Right kidney (tissue), 1 donor: ENCODE data around the gene ASMTL.
"Not testable (repeated sequence)": the region's sequence is repeated elsewhere in the genome, so short reads cannot be mapped to it uniquely, and the experiment has no call there.

Source experiments
- DNase-seq: peaks from one replicate; pipeline ENCODE4 v3.0.0-alpha.2; 2016

The ASMTL gene

DNA sequence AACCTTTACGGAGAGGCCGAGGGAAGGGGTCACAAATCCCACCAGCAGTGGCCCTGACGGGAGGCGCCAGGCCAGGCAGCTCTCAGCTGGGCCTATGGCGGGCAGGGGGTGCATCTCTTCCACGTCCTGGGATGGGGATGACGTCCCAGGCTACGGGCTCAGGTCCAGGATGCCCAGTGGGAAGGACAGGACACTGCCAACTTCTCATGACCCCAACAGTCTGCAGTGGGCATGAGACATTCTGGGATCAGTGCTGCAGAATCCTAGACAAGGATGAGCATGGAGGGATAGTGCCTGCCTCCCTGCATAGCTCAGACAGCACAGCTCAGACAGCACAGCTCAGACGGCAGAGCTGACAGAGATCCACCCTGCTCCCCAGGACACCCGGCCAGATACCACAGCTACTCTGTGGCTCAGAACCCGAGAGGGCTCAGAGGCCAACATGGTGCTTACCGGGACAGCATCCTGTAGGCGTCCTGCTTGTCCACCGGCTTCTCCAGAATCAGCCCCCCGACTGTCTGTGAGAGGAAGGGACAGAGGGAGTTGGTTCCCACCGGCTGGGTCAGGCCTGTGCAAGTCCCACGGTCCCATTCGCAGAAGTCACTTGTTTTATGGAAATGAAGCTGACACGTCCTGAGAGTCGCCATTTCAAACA is 17.3 kb downstream of the ASMTL start:
- DNase-seq: no peak

DNA sequence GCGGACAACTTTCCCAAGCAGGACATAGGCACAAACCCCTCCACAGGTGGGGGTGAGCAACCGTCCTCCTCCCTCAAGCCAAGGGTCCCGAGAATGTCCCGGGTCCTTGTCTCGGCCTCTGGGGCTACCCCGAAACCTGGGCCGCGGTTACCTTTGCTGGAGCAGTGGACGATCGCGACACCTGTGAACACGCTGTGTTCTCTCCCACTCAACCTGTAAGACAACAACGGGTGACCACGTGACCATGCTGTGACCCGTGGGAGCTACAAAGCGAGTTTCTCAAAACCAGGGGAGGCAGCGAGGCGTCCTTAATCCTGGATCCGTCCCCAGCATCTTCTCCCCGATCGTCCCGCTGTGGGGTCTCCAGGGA is 17.9 kb downstream of the ASMTL start:
- no peak for DNase-seq

DNA sequence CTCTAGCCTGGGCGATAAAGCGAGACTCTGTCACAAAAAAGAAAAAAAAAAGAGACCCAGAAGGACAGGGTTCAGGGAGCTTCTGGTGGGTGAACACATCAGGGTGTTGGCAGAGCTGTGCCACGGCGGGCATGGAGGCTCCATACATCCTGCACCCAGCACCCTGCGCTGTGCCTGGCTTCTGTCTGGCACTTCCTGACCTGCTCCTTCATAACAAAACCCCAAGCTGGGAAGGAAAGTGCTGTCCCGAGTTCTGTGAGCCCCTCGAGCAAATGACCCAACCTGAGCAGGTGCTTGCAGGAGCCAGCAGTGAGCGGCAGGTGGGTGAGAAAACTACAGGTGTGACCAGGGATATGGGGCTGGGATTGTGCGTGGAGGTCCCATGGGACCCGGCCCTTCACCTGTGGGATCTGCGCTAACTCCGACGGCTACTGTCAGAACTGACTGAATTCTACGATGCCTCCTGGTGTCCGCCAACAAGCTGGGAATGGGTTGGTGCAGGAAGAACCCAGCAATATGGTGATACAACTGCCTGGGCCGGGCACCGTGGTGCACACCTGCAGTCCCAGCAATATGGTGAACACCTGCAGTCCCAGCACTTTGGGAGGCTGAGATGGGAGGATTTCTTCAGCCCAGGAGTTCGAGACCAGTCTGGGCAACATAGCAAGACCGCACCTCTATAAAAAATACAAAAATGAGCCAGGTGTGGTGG is 18.9 kb downstream of the ASMTL start:
- DNase-seq: no peak

DNA sequence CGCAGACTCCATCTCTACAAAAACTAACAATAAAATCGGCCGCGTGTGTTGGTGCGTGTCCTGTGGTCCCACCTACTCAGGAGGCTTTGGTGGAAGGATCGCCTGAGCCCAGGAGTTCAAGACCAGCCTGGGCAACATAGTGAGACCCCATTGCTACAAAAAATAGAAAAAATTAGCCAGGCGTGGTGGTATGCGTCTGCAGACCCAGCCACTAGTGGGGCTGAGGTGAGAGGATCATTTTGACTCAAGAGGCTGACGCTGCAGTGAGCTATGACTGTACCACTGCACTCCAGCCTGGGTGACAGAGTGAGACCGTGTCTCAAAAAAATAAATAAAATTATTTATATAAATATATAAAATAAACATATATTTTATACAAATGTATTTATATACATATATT is 22.3 kb downstream of the ASMTL start:
- DNase-seq: no peak

DNA sequence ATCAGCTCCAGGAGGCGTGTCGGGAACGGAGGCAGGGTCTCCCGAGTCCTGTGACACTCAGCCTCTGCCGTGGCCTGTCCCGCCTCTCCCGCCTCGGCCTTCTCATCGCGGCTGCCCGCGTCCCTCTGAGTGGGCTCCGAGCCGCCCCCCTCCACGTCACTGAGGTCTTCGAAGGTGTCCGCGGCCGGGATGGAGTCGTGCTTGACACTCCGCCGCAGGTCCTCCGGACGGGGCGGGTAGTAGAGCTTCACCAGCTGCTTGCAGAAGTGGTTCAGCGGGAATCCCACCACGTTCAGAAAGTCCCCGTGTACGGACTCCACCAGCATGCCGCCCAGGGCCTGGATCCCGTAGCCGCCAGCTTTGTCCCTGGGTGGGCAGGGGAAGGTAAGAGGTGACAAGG is 25.0 kb downstream of the ASMTL start:
- no peak for DNase-seq

DNA sequence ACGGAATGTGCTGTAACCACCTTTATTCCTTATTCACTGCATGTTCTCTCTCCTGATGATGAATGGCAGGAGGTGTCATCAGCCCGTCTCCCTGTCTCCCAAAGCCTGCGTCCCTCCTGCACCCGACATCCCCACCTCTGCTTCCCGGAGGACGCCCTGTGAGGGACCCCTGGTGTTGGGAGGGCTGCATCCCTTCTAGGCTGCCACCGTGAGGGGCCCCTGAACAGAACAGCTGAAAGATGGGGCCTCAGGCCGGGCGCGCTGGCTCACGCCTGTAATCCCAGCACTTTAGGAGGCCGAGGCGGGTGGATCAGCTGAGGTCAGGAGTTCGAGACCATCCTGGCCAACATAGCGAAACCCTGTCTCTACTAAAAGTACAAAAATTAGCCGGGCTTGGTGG is 26.4 kb downstream of the ASMTL start:
- not testable (repeated sequence) for DNase-seq

DNA sequence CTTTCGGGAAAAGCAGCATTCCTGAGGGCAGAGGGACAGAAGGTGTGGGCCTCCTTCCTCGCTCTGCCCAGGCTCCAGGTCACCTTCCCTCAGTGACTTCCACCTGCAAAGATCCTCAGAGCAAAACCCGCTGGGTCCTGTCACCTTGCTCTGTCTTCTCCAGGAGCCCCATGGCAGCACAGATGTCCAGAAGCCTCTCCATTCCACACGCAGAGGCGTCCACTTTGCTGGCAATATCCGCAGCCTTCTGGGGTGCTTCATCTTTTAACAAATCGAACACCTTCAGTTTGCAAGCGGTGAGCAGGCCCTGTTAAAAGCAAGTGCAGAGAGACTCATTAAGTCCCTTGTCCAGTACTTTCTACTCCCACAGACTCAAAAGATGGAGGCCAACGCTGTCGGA is 27.3 kb downstream of the ASMTL start:
- no peak for DNase-seq

DNA sequence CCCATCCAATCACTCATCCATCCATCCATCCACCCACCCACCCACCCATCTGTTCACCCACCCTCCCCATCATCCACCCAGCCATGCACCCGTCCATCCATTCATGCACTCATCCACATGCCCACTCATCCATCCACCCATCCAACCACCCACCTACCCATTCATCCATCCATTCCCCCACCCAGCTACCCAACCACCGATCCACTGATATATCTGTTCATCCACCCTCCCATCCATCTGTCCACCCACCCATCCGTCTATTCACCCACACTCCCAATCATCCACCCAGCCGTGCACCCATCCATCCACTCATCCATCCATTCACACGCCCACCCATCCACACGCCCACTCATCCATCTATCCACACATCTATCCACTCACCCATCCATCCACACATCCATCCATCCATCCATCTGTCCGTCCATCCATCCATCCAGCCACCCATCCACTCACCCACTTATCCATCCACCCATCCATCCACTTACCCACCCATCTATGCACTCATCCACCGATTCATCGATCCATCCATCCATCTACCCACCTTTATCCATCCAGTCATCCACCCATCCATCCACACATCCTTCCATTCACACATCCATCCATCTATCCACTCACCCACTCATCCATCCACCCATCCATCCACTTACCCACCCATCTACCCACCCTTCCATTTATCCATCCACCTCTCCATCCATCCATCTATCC is 28.4 kb downstream of the ASMTL start:
- no peak for DNase-seq

DNA sequence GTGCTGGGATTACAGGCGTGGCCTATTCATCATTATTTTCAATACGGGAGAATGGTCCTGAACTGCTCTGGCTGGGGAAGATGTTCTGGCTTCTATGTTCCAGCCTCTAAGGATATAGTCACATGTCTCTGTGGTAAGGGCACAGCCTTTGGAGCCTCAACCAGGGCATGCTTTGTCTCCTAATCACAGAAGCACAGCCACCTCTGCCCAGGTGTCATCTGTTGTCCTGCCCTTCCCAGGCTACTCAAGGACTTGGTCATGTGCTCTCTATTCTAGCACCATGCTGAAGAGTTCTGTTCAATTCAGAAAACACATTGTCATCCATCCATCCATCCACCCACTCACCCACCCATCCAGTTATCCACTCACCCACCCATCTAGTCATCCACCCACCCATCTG is 29.5 kb downstream of the ASMTL start:
- DNase-seq: no peak

DNA sequence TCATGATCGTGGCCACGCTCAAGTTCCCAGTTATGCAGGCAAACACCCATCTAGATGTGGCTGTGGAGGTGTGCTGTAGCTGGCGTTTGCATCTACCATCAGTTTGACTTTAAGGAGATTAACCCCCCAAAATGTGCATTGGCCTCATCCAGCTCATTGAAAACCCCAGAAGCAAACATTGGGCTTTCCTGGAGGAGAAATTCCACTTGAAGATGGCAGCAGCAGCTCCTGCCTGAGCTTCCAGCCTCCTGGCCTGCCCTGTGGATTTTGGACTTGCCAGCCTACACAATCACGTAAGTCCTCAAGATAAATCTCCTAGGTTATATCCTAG is 30.6 kb downstream of the ASMTL start:
- no peak for DNase-seq

DNA sequence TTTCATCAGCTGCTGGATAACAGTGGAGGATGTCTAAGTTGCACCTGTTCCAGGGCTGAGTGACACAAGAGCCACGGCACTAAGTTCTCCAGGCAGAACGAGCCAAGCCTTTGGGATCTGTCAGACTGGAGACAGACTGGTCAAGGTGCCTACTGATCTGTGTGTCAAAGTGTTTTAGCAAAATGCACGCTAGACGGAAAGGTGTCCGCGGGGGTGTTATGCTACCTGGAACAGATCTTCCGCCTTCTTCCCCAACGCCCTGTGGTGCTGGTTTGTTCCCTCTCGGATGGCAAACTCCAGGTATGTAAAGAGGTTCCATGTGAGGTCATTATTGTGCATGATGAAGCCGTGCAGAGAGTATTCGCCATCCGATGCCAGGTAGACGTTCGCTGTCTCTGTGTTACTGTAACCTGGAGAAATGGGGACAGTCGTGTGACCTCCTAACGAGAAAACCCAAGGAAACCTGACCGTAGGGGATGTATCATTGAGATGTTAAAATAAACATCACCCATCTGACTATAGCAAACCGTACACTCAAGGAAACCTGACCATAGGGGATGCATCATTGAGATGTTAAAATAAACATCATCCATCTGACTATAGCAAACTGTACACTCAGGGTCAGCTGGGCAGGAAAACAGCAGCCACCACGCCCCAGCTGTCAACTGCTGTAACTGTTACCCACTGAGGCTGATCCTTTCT is 31.1 kb downstream of the ASMTL start:
- DNase-seq: no peak

DNA sequence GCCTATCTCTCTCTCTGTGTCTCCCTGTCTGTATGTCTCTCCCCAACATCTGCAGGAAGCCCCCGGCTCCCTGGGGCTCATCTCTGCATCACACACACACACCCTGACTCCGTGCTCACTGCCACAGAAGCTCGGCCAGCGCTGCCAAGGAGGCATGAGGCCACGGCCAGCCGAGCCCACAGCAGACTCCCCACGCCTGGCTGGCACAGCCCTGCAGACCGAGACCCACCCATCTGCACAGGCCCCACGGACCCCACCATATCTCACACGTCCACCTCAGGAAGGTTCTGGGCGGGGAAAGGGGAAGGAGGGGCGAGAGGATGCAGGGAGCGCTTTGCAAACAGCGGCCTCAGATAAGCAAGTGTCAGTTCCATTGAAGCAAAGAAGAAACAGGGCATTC is 32.3 kb downstream of the ASMTL start:
- no peak for DNase-seq

DNA sequence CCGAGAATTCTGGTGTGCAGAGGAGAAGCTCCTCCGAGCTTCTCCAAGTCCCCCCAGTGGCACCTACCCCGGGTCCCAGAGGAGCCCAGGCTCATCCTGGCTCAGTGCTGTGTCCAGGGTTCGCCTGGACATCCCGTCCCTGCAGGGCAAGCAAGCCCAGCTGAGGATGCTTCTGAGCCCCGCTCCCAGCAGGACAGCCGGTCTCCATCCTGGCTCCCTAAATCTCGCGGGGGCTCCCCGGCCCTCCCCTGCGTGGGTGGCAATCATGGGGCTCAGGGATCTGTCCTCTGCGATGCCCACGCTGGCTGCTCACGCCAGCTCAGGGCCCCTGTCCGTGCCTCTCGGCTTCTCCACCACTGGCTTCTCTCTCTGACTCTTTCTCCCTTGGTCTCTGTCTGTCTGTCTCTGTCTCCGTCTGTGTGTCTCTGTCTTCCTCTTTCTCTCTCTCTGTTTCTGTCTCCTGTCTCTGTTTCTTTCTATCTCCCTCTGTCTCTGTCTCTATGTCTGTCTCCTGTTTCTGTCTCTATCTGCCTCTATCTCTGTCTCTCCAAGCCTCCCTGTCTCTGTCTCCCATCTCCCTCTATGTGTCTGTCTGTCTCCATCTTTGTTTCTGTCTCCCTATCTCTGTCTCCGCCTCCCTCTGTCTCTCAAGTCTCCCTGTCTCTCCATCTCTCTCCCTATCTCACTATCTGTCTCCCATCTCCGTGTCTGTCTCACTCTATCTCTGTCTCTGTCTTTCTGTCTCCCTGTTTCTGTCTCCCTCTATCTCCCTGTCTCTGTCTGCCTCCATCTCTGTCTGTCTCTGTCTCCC is 33.0 kb downstream of the ASMTL start:
- DNase-seq: no peak

DNA sequence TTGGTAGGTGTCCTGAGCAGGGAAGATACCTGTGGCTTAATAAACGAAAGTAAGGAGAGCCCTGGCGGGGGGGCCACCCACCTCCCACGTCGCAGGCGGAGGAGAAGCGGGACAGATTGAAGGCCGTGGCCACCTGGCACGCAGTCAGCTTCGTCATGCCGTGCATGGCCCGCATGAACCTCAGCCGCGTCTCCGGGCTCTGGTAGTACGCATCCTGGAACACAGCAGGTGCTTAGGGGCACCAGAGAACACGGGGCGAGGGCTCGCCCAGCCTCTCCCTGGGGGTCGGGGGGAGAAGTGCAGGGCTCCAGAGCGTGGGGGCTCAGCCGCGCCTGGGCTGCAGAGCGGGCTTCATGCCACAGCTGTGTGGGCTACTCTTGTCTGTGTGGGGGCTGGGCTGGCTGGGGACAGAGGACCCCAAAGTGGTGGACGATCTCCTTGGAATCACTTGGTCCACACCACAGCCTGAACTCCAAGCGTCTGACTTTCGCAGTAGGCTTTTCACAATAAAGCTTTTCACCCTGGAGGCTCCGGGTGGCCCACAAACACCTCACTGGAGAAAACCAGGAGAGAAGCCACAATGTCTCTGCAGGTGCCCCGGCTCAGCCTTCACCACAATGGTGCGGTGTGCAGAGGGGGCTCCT is 33.7 kb downstream of the ASMTL start:
- no peak for DNase-seq

DNA sequence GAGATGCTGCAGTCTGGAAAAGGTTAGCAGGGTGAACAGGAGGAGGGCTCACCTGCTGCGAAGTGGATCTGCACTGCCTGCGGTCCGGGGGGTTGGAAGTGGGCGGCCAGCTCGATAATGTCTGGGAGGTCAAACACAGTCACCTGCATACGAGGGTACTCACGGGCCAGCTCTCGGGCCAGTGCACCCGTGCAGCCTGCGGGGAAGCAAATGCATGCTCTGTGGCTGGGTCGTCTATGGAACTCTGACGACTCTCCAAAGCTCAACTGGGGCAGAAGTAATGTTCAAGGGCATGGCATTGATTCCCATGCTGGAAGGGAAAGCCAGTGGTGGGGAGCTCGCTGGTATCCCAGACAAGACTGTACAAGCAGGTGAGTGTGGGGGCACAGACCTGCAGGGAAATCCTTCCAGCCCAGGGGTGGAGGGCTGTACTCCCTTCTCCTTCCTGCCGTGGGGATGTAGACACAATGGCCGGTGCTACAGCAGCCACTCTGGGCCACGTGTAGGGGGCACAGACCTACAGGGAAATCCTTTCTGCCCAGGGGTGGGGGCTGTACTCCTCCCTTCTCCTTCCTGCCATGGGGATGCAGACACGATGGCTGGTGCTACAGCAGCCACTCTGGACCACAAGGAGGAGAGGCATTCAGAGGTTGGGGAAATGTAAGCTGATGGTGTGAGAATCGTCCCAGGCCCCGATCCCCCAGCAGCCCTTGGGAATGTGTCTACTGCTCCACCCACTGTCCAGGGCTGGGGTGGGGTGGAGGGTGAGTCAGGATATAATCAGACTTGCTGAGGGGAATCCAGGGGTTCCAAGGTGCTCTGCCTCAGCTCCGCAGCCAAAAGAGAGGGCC is 34.6 kb downstream of the ASMTL start:
- no peak for DNase-seq

DNA sequence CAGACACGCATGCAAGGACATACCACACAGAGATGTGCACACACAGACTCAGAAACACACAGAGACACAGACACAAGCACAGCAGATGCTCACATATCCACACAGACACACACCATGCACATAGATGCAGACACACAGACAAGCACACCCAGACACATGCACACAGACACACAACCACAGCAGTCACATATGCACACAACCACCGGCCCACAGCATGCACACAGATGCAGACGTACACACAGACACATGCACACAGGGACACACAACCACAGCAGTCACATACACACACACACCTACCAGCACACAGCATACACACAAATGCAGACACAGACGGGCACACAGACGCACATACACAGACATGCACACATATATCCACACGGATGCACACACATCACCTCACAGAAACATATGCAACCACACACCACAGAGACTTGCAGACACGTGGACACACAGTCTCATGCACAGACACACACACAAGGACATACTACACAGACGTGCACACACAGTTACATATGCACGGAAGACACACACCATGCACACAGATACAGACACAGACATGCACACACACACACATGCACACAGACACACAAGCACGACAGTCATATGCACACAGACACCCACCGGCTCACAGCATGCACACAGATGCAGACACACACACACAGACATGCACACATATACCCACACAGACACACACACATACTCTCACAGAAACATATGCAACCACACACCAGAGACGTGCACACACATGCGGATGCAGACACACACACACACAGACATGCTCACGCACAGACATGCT is 35.5 kb downstream of the ASMTL start:
- DNase-seq: no peak

DNA sequence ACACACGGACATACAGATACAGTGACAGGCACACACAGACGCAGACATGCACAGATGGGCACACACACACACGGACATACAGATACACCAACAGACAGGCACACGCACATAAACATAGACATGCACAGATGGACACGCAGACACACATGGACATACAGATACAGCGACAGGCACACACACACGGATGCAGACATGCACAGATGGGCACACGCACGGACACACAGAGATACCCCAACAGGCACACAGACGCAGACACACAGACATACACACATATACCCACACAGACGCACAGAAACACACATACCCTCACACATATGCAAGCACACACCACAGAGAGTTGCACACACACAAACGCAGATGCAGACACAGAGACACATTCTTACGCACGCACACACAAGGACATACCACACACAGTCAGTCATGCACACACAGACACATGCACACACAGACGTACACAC is 36.4 kb downstream of the ASMTL start:
- DNase-seq: no peak

DNA sequence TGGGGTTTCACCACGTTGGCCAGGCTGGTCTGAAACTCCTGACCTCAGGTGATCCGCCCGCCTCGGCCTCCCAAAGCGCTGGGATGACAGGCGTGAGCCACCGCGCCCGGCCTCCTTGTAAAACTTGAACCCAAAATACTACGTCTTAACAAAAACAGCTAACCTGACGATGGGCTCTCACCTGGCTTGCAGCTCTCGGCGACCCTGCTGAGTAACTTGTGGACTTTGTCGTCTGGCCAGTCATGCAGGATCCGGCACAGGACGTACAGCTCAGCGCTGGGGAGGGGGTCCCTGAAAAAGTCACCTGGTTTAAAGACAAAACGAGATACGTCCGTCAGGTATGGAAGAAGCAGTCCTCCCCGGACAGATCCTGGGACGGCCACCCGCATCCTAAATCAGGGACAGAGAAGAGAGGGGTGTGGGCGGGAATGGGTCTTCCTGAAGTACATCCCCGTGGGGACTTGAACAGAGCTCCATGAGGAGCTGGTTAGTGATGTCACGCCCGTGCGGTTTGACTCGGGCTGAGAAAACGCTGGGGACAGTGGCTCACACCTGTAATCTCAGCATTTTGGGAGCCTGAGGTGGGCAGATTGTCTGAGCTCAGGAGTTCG is 40.1 kb downstream of the ASMTL start:
- no peak for DNase-seq

DNA sequence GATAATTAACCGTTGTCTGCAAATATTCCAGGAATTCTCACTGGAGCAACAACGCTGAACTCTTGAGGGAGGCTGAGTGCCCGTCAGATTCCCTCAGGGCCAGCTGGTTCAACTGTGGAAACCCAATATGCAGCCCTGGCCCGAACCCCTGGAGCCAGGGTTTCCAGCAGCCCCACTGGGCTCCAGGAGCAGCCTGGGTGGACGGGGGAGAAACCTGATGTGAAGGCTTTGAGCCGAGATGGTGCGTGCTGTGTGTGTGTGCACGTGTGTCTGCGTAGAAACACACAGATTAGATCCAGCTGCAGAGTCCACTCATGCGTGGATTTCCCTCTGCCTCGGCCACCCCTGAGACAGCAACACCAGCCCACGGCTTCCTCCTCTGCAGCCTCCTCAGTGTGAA is 41.4 kb downstream of the ASMTL start:
- no peak for DNase-seq

DNA sequence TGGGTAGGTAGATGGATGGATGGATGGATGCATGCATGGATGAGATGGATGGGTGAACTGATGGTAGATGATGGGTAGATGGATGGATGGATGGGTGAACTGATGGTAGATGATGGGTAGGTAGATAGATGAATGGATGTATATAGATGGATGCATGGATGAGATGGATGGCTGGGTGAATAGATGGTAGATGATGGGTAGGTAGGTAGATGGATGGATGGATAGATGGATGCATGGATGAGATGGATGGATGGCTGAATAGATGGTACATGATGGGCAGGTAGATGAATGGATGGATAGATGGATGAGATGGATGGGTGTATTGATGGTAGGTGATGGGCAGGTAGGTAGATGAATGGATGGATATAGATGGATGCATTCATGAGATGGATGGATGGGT is 45.7 kb downstream of the ASMTL start:
- no peak for DNase-seq
